ENCODE data around the gene DHCR7. TPM values are rescaled to one million over a fixed set of nuclear protein-coding genes. Genes with fewer than 3 reads are reported as not detected.

DHCR7 gene
- total RNA-seq, 1 donor from 2014 or later: 208 TPM

DNA sequence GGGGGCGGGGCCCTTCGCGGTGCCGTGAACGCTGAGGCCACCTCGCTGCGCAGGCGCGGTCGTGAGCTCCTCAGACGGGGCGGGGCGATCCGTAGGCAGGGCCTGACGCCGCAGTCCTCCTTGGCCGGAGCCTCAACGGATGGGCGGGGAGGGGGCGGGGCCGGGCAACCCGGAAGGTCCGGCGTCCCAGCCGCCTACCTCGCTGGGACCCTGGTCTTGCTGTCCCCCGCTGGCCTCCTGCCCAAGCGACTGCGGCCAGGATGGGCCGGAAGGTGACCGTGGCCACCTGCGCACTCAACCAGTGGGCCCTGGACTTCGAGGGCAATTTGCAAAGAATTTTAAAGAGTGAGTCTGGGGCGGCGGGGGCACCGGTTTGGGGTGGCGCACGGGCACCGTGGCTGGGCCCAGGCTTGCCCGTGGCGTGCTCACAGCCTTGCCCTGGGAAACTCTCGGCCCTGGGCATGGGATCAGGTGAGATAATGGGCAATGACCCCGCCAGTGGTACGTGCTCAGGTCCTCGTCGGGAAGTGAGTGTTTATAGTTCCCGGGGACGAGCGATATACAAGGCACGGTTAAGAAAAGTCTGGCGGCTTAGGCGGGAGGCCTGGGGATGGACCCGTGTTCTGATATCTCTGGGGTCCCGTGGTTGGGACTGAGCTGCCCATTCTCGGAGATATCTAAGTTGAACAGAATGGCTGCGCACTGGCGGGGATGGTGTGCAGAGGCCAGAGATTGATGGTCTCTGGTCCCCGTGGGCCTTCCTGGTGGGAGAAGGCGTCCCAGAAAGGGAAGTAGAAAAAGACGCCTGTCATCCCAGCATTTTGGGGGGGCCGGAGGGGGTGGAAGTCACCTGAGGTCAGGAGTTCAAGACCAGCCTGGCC is 5.1 kb upstream of the DHCR7 start, which contains the start of gene NADSYN1:
Gene NADSYN1 (plus strand): TSS at position 167 of the 881 bp plus-strand sequence. CDS start 94 bp downstream, at position 261.
- H3K4me3 Mint-ChIP-seq: peak within 1 kb of the TSS; percentile 89
- DNase-seq (ENCODE audit: low read depth, low spot score): peak; percentile 92
- no peaks in the 10 kb centered on the region for H3K36me3 Mint-ChIP-seq (ENCODE audit: low read depth)
- no peak within 1 kb of the TSS for H3K27ac Mint-ChIP-seq (ENCODE audit: unreplicated experiment)
- no peaks in the 10 kb centered on the region for H3K9me3 Mint-ChIP-seq
- H3K27me3 Mint-ChIP-seq (ENCODE audit: low read depth): no peaks in the 10 kb centered on the region
- TF ChIP-seq, protein P1, sequence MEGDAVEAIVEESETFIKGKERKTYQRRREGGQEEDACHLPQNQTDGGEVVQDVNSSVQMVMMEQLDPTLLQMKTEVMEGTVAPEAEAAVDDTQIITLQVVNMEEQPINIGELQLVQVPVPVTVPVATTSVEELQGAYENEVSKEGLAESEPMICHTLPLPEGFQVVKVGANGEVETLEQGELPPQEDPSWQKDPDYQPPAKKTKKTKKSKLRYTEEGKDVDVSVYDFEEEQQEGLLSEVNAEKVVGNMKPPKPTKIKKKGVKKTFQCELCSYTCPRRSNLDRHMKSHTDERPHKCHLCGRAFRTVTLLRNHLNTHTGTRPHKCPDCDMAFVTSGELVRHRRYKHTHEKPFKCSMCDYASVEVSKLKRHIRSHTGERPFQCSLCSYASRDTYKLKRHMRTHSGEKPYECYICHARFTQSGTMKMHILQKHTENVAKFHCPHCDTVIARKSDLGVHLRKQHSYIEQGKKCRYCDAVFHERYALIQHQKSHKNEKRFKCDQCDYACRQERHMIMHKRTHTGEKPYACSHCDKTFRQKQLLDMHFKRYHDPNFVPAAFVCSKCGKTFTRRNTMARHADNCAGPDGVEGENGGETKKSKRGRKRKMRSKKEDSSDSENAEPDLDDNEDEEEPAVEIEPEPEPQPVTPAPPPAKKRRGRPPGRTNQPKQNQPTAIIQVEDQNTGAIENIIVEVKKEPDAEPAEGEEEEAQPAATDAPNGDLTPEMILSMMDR (conservative IDR thresholded peaks at IDR 0.05): no peak
- peaks cover 50% of the 10 kb centered on the region for H3K4me1 Mint-ChIP-seq

DNA sequence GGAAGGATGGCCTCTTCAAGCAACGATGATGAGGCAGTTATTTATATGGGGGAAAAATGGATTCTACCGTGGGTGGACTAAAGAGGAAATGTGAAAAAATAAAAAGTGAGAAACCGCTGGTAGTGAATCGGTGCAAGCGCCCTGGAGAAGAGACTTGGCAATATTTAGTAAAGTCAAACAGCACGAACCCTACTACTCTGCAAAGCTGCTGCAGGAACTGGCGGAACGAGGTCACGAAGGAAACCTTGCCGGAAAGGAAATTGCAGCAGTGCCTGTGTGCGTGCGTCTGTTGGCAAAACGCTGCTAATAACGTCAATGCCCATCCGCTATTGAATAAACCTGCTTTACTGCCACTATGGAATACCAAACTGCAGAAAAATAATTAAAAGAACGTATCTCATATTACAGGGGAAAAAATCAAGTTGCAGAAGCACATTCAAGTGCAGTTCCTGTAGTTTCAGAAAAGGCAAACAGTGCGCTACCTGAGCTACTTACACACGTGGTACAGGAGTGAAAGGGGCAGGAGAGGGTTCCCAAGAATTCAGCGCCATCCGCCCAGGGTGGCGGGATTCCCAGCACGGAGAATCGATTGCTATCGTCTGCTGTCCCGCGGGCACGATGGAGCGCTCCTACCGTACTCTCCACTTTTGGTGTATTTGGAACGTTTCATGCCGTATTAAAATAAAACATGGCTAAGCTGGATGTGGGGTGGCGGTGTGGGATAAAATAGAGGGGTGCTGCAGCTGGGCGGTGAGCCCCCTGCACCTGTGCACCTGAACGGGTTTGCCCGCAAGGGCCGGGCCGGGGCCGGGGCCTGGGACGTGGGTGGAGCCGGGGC is 4.2 kb upstream of the DHCR7 start:
- Mint-ChIP-seq H3K27ac (ENCODE audit: unreplicated experiment) (no peak overlapping the region), H3K9me3 (no peaks in the 10 kb centered on the region), H3K4me3 (peak overlapping the region; percentile 89), H3K36me3 (ENCODE audit: low read depth) (peaks cover under 1% of the 10 kb centered on the region), H3K27me3 (ENCODE audit: low read depth) (no peaks in the 10 kb centered on the region), H3K4me1 (peaks cover 55% of the 10 kb centered on the region)
- TF ChIP-seq, protein P1 (conservative IDR thresholded peaks at IDR 0.05): no peak
- no peak for DNase-seq (ENCODE audit: low read depth, low spot score)

DNA sequence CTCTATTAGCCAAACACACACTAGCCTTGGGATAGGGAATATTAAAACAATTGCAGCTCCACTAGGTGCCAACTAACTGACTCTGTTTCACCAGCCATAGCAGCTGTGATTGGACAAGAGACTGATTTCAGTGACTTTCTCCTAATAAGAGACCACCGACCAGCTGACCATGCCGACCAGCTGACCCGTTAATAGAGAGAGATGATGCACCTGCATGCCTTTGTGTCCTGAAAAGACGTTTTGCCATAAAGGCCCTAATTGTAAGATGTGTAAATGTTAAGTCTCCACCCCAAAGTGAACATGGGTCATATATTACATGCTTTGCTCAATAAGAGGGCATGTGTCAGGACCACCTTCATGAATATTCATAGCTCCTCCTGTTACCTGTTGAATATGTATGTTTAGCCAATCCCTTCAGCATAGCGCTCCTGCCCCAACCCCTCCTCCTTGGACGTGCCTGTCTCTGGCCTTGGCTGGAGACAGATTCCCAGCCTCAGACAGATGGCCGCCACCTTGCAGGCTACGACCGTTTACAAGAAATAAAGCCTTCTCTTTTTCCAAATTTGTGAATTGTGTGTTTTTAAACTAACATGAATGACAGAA is 3.5 kb upstream of the DHCR7 start:
- H3K9me3 Mint-ChIP-seq: no peaks in the 10 kb centered on the region
- no peak overlapping the region for H3K27ac Mint-ChIP-seq (ENCODE audit: unreplicated experiment)
- peaks cover 62% of the 10 kb centered on the region for H3K4me1 Mint-ChIP-seq
- H3K4me3 Mint-ChIP-seq: peak overlapping the region; percentile 89
- DNase-seq (ENCODE audit: low read depth, low spot score): no peak
- peaks cover 7% of the 10 kb centered on the region for H3K36me3 Mint-ChIP-seq (ENCODE audit: low read depth)
- TF ChIP-seq, protein P1 (conservative IDR thresholded peaks at IDR 0.05): no peak
- H3K27me3 Mint-ChIP-seq (ENCODE audit: low read depth): no peaks in the 10 kb centered on the region

DNA sequence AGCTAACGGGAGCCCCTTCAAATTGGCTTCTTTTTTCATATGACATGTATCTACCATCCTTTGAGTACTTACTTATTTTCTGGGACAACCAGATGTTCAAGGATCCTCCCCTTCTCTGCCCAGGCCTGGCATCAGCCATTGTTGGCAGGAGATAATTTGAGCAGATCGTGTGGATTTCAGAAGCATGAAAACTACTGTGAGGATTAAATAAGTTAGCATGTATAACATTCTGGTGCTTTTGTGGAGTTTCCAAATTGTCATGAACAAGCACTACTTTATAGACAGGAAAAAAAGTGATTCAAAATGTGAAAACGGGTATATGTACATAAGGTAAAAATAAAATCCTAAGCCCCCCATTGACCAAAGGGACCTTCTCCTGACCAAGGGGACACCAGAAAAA is 2.7 kb upstream of the DHCR7 start:
- H3K9me3 Mint-ChIP-seq: no peaks in the 10 kb centered on the region
- H3K4me1 Mint-ChIP-seq: peaks cover 69% of the 10 kb centered on the region
- H3K4me3 Mint-ChIP-seq: peak overlapping the region; percentile 89
- TF ChIP-seq, protein P1 (conservative IDR thresholded peaks at IDR 0.05): no peak
- H3K27me3 Mint-ChIP-seq (ENCODE audit: low read depth): no peaks in the 10 kb centered on the region
- DNase-seq (ENCODE audit: low read depth, low spot score): no peak
- peak overlapping the region; percentile 51 for H3K27ac Mint-ChIP-seq (ENCODE audit: unreplicated experiment)
- H3K36me3 Mint-ChIP-seq (ENCODE audit: low read depth): peaks cover 14% of the 10 kb centered on the region

DNA sequence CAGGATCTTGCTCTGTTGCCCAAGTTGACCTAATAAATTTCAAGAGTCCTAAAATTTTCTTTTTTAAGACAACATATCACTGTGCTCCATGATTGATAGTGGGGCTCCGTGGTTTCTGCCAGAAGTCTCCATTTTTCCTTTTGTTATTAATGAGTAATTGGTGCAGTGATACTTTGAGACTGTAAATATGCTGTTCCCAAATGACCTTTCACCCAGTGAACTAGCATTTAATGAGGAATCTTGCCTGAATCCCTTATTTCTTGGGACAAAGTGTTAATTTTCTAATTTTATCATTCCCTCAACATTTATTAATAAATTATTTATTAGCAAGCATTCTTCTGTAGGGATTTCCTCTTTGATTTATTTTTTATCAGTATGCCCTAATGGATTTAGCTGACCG is 2.3 kb upstream of the DHCR7 start:
- Mint-ChIP-seq H3K9me3 (no peaks in the 10 kb centered on the region), H3K4me1 (peaks cover 72% of the 10 kb centered on the region), H3K27ac (ENCODE audit: unreplicated experiment) (no peak overlapping the region), H3K36me3 (ENCODE audit: low read depth) (peaks cover 17% of the 10 kb centered on the region), H3K27me3 (ENCODE audit: low read depth) (no peaks in the 10 kb centered on the region), H3K4me3 (peak overlapping the region; percentile 89)
- TF ChIP-seq, protein P1 (conservative IDR thresholded peaks at IDR 0.05): no peak
- DNase-seq (ENCODE audit: low read depth, low spot score): no peak
